T-helper 17 cell (primary cell): ENCODE data around the gene CCDC71. TPM values are rescaled to one million over a fixed set of nuclear protein-coding genes. Genes with fewer than 3 reads are reported as not detected.

Source experiments
- ATAC-seq: fragments of 150-1000 bp; cut with Tn5 transposase; 2 replicates; pipeline ENCODE4 v1.10.0; 2021; ENCODE audit warnings: mild to moderate bottlenecking, moderate library complexity
- DNase-seq, 3 donors: peaks; one replicate each; pipeline versions ENCODE4 v3.0.0 to v3.0.0-alpha.2; 2020 to 2021
- H3K9me3 ChIP-seq: one replicate; pipeline ENCODE4 v1.7.0; 2013; ENCODE audit warnings: low read length, mild to moderate bottlenecking; ENCODE audit not compliant: control insufficient read depth, poor library complexity, severe bottlenecking
- H3K27ac Mint-ChIP-seq: one replicate; pipeline ENCODE4 v1.8.0; 2022; ENCODE audit warnings: mild to moderate bottlenecking, moderate library complexity, mixed read lengths
- H3K27me3 Mint-ChIP-seq: one replicate; pipeline ENCODE4 v1.8.0; 2022; ENCODE audit warnings: mixed read lengths
- H3K36me3 Mint-ChIP-seq: one replicate; pipeline ENCODE4 v1.8.0; 2022; ENCODE audit warnings: low read depth, mixed read lengths
- H3K4me1 Mint-ChIP-seq: one replicate; pipeline ENCODE4 v1.8.0; 2022; ENCODE audit warnings: mild to moderate bottlenecking, mixed read lengths
- H3K4me3 Mint-ChIP-seq: one replicate; pipeline ENCODE4 v1.8.0; 2022; ENCODE audit warnings: mild to moderate bottlenecking, moderate library complexity, mixed read lengths
- total RNA-seq, 4 donors: library from RNA in 2 of 4; stranded (reverse) in 2 of 4; gene quantifications; one replicate each; pipeline ENCODE4 v1.2.3 and lab custom pipeline; 2022 to 2026

CCDC71 gene
- total RNA-seq, 2 donors from 2014 or later: 13.7 to 13.9 TPM

- ATAC-seq: no peak
- H3K27ac Mint-ChIP-seq: no peak within 1 kb of the TSS
- H3K9me3 ChIP-seq: no peaks in the 10 kb centered on the region
- peaks cover 3% of the 10 kb centered on the region for H3K4me1 Mint-ChIP-seq
- H3K4me3 Mint-ChIP-seq: no peak within 1 kb of the TSS
- no peak for DNase-seq
- peaks cover 40% of the 10 kb centered on the region for H3K27me3 Mint-ChIP-seq
- peaks cover 2% of the 10 kb centered on the region for H3K36me3 Mint-ChIP-seq
These were observed 33.5 kb downstream of the CCDC71 start, which contains the start of gene LAMB2 for GRCh38 chr3:49132437-49133225. LAMB2 (minus strand) TSS chr3:49133050; CDS start chr3:49132867, 183 bp downstream.

- DNase-seq (no peak), ATAC-seq (no peak)
- H3K9me3 ChIP-seq: no peaks in the 10 kb centered on the region
- H3K36me3 Mint-ChIP-seq: peaks cover 2% of the 10 kb centered on the region
- H3K27ac Mint-ChIP-seq: no peak overlapping the region
- peaks cover 35% of the 10 kb centered on the region for H3K27me3 Mint-ChIP-seq
- H3K4me1 Mint-ChIP-seq: peaks cover 3% of the 10 kb centered on the region
- no peak overlapping the region for H3K4me3 Mint-ChIP-seq
These were observed 34.1 kb downstream of the CCDC71 start for GRCh38 chr3:49132073-49132436.

GRCh38 chr3:49131576-49131975, 34.6 kb downstream of the CCDC71 start:
- ATAC-seq: no peak

GRCh38 chr3:49131040-49131439, 35.1 kb downstream of the CCDC71 start:
- peaks cover 2% of the 10 kb centered on the region for H3K36me3 Mint-ChIP-seq
- H3K4me3 Mint-ChIP-seq: no peak overlapping the region
- no peak overlapping the region for H3K27ac Mint-ChIP-seq
- ATAC-seq (no peak), DNase-seq (no peak)
- H3K27me3 Mint-ChIP-seq: peaks cover 35% of the 10 kb centered on the region
- H3K4me1 Mint-ChIP-seq: peaks cover 3% of the 10 kb centered on the region
- H3K9me3 ChIP-seq: no peaks in the 10 kb centered on the region

More at GRCh38 chr3:49131576-49131975, 34.6 kb downstream of the CCDC71 start:
- Mint-ChIP-seq H3K27me3 (peaks cover 35% of the 10 kb centered on the region), H3K4me3 (no peak overlapping the region), H3K36me3 (peaks cover 2% of the 10 kb centered on the region), H3K27ac (no peak overlapping the region), H3K4me1 (peaks cover 3% of the 10 kb centered on the region)
- DNase-seq: no peak
- no peaks in the 10 kb centered on the region for H3K9me3 ChIP-seq

GRCh38 chr3:49124991-49125670, 41.0 kb downstream of the CCDC71 start:
- H3K4me3 Mint-ChIP-seq: no peak overlapping the region
- H3K4me1 Mint-ChIP-seq: peaks cover 8% of the 10 kb centered on the region
- no peaks in the 10 kb centered on the region for H3K27me3 Mint-ChIP-seq
- H3K36me3 Mint-ChIP-seq: no peaks in the 10 kb centered on the region
- H3K9me3 ChIP-seq: no peaks in the 10 kb centered on the region
- H3K27ac Mint-ChIP-seq: no peak overlapping the region
- no peak for DNase-seq
- ATAC-seq: no peak

GRCh38 chr3:49124203-49124602, 41.9 kb downstream of the CCDC71 start:
- no peaks in the 10 kb centered on the region for H3K9me3 ChIP-seq
- ATAC-seq (no peak), DNase-seq (no peak)
- Mint-ChIP-seq H3K36me3 (no peaks in the 10 kb centered on the region), H3K4me3 (no peak overlapping the region), H3K27me3 (no peaks in the 10 kb centered on the region), H3K27ac (no peak overlapping the region), H3K4me1 (peaks cover 13% of the 10 kb centered on the region)

GRCh38 chr3:49123687-49124086, 42.4 kb downstream of the CCDC71 start:
- no peak overlapping the region for H3K4me3 Mint-ChIP-seq
- H3K36me3 Mint-ChIP-seq: peaks cover 2% of the 10 kb centered on the region
- no peaks in the 10 kb centered on the region for H3K9me3 ChIP-seq
- DNase-seq (no peak), ATAC-seq (no peak)
- no peaks in the 10 kb centered on the region for H3K27me3 Mint-ChIP-seq
- H3K27ac Mint-ChIP-seq: no peak overlapping the region
- peaks cover 14% of the 10 kb centered on the region for H3K4me1 Mint-ChIP-seq

GRCh38 chr3:49122886-49123545, 43.1 kb downstream of the CCDC71 start:
- no peak overlapping the region for H3K4me3 Mint-ChIP-seq
- no peaks in the 10 kb centered on the region for H3K9me3 ChIP-seq
- no peak for DNase-seq
- no peak overlapping the region for H3K27ac Mint-ChIP-seq
- no peaks in the 10 kb centered on the region for H3K27me3 Mint-ChIP-seq
- peaks cover 2% of the 10 kb centered on the region for H3K36me3 Mint-ChIP-seq
- ATAC-seq: no peak
- H3K4me1 Mint-ChIP-seq: peaks cover 14% of the 10 kb centered on the region

GRCh38 chr3:49122451-49122850, 43.7 kb downstream of the CCDC71 start:
- H3K4me1 Mint-ChIP-seq: peaks cover 14% of the 10 kb centered on the region
- no peak for DNase-seq
- no peak overlapping the region for H3K4me3 Mint-ChIP-seq
- H3K27me3 Mint-ChIP-seq: no peaks in the 10 kb centered on the region
- H3K36me3 Mint-ChIP-seq: peaks cover 2% of the 10 kb centered on the region
- peak overlapping the region; percentile 87 for H3K27ac Mint-ChIP-seq
- no peaks in the 10 kb centered on the region for H3K9me3 ChIP-seq
- no peak for ATAC-seq

GRCh38 chr3:49122022-49122421, 44.1 kb downstream of the CCDC71 start:
- peak overlapping the region; percentile 87 for H3K27ac Mint-ChIP-seq
- ATAC-seq (no peak), DNase-seq (no peak)
- peaks cover 14% of the 10 kb centered on the region for H3K4me1 Mint-ChIP-seq
- peaks cover 2% of the 10 kb centered on the region for H3K36me3 Mint-ChIP-seq
- H3K4me3 Mint-ChIP-seq: no peak overlapping the region
- H3K9me3 ChIP-seq: no peaks in the 10 kb centered on the region
- H3K27me3 Mint-ChIP-seq: no peaks in the 10 kb centered on the region

GRCh38 chr3:49121132-49121736, 44.9 kb downstream of the CCDC71 start:
- ATAC-seq: no peak
- Mint-ChIP-seq H3K4me3 (peak overlapping the region; percentile 88), H3K4me1 (peaks cover 14% of the 10 kb centered on the region), H3K36me3 (peaks cover 2% of the 10 kb centered on the region), H3K27ac (peak overlapping the region; percentile 87), H3K27me3 (no peaks in the 10 kb centered on the region)
- DNase-seq: no peak
- H3K9me3 ChIP-seq: no peaks in the 10 kb centered on the region

- Mint-ChIP-seq H3K36me3 (peaks cover 2% of the 10 kb centered on the region), H3K4me1 (peaks cover 14% of the 10 kb centered on the region), H3K4me3 (peak within 1 kb of the TSS; percentile 88), H3K27me3 (no peaks in the 10 kb centered on the region), H3K27ac (peak within 1 kb of the TSS; percentile 87)
- DNase-seq: peak; percentile 91 to 93 (median 92)
- no peaks in the 10 kb centered on the region for H3K9me3 ChIP-seq
- peak; percentile 93 for ATAC-seq
These were observed 45.5 kb downstream of the CCDC71 start, which contains the start of gene USP19 for GRCh38 chr3:49120438-49121131. USP19 (minus strand) TSS chr3:49120823; CDS start chr3:49119145, 1,678 bp downstream.
